ENCODE measurements around the gene AHRR. TPM values are rescaled to one million over a fixed set of nuclear protein-coding genes. Genes with fewer than 3 reads are reported as not detected.

The AHRR gene
- total RNA-seq, 1 experiment from 2014 or later = 2.2 TPM

GRCh38 chr5:466661-467310 lies 145.3 kb downstream of the AHRR start:
- H4K5ac ChIP-seq (ENCODE audit: insufficient read length, low read depth, low read length) = no peak overlapping the region
- H3K9ac ChIP-seq (ENCODE audit: extremely low read depth, insufficient read length, low read length) = no peak overlapping the region
- H3K4ac ChIP-seq (ENCODE audit: low read depth, low read length) = no peak overlapping the region
- no peak overlapping the region for H2BK5ac ChIP-seq (ENCODE audit: insufficient read length, low read length)
- no peaks in the 10 kb centered on the region for H4K20me1 ChIP-seq (ENCODE audit: control insufficient read depth, insufficient read depth, insufficient read length)
- no peak overlapping the region for H3K4me2 ChIP-seq (ENCODE audit: insufficient read depth, insufficient read length, low read length)
- H4K8ac ChIP-seq (replicated peaks; ENCODE audit: insufficient read length, low read depth, low read length) = no peak overlapping the region
- no peaks in the 10 kb centered on the region for H3K4me1 ChIP-seq (ENCODE audit: insufficient read depth, low read length)
- Mint-ChIP-seq H3K4me3 (no peak overlapping the region), H3K36me3 (ENCODE audit: insufficient read depth in 1 of 3, low read depth in 3 of 3) (peaks cover 8 to 28% (median 25%) of the 10 kb centered on the region in 3 experiments; a peak in 6 of 7 replicates), H3K9me3 (no peaks in the 10 kb centered on the region), H3K4me1 (peaks cover 3 to 5% of the 10 kb centered on the region in 2 experiments), H3K27me3 (ENCODE audit: low read depth) (peaks cover under 1% of the 10 kb centered on the region; the same call in 1 of the 2 replicates), H3K27ac (no peak overlapping the region; a peak in 1 of 7 replicates)
- no peak overlapping the region for H4K91ac ChIP-seq (ENCODE audit: insufficient read length, low read depth, low read length)
- no peak overlapping the region for H3T11ph ChIP-seq (ENCODE audit: low read length)
- no CpG with 5 or more reads among the region's 30 CpGs for WGBS (ENCODE audit: extremely low coverage, insufficient read length, low lambda C conversion rate)
- H2BK12ac ChIP-seq (ENCODE audit: insufficient read length, low read depth, low read length) = no peak overlapping the region
- no peak overlapping the region; the same call in 1 of the 2 replicates for H3K14ac ChIP-seq (ENCODE audit: insufficient read depth, low read length)
- H3K79me2 ChIP-seq (ENCODE audit: insufficient read depth, low read length) = no peaks in the 10 kb centered on the region
- no peak overlapping the region for H2BK20ac ChIP-seq (ENCODE audit: low read depth, low read length, poor library complexity, severe bottlenecking)
- no peaks in the 10 kb centered on the region for H3K27me3 ChIP-seq (ENCODE audit: insufficient read depth, low read length)
- no peak overlapping the region for H2BK15ac ChIP-seq (ENCODE audit: low read depth, low read length)
- H3K23ac ChIP-seq (ENCODE audit: insufficient read length, low read depth, low read length) = no peak overlapping the region
- H3K56ac ChIP-seq (ENCODE audit: insufficient read length, low read depth, low read length) = no peak overlapping the region
- H3K18ac ChIP-seq (ENCODE audit: insufficient read length, low read depth, low read length) = no peak overlapping the region
- no peaks in the 10 kb centered on the region for H3K79me1 ChIP-seq (ENCODE audit: insufficient read depth, low read depth, low read length, poor library complexity, severe bottlenecking)
- no peak for DNase-seq
- H2AFZ ChIP-seq (ENCODE audit: low read length) = no peak overlapping the region
- no peaks in the 10 kb centered on the region for H3K9me3 ChIP-seq (ENCODE audit: control insufficient read depth, low read depth, low read length)
- H2AK5ac ChIP-seq (ENCODE audit: insufficient read length, low read length) = no peak overlapping the region
- TF ChIP-seq CTCF (conservative IDR thresholded peaks at IDR 0.05) = no peak
- no peak overlapping the region for H3K27ac ChIP-seq (ENCODE audit: insufficient read length, low read depth, low read length)
- H3K23me2 ChIP-seq (ENCODE audit: insufficient read length, low read depth, low read length, poor library complexity, severe bottlenecking) = no peaks in the 10 kb centered on the region
- no peak overlapping the region for H2BK120ac ChIP-seq (ENCODE audit: low read depth, low read length, poor library complexity, severe bottlenecking)
